Measurements from ENCODE around the gene ACOT11. TPM values are rescaled to one million over a fixed set of nuclear protein-coding genes. Genes with fewer than 3 reads are reported as not detected.

ACOT11 gene
- polyA plus RNA-seq, 1 of the 3 experiments (the other 2 are of a cell fraction) = 6.9 TPM

DNA sequence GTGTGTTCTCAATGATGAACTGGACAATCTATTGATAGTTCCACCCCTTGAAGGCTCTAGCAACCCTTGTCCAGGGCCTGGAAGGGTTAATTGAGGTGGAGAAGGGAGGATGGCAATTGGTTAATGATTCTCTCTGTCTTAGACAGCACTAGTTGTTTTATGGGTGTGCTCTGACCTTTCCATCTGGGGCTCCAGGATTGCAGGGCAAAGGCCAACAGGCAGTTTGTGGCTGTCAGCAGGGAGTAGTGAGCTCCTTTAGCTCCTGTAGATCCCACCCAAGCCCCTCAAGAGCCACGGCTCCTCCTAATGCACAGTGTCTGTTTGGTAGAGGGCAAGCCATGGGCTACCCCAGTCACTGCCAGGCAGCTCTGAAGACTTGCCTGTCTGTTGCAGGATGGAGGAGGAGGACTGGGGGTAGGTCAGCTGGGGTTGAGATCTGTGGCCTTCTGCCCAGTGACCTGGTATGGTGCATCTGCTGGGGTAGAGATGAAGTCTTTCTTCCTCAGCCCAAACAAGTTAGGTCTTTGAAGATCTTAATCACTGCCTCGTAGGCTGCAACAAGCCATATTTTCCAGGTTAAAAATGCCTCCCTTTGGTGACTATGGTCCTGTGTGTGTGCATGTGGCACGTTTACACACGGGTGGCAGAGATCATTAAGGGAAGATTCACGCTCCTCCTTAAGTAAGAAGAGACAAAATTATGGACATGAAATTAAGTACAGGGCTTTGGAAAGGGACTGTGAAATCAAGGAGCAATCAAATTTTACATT, 101.3 kb downstream of the ACOT11 start:
- Histone ChIP-seq H3K36me3 (replicated peaks in 1 of 2; ENCODE audit: control insufficient read depth in 1 of 2, insufficient read depth in 2 of 2, low read length in 1 of 2) (no peaks in the 10 kb centered on the region), H3K27ac (ENCODE audit: low read depth in 2 of 2, low read length in 1 of 2) (no peak overlapping the region), H3K27me3 (ENCODE audit: insufficient read depth) (no peaks in the 10 kb centered on the region), H3K4me1 (ENCODE audit: control insufficient read depth in 1 of 2, insufficient read depth in 2 of 2, low read depth in 1 of 2, low read length in 1 of 2) (no peaks in the 10 kb centered on the region), H3K9ac (no peak overlapping the region), H3K79me2 (ENCODE audit: insufficient read depth) (no peaks in the 10 kb centered on the region), H4K20me1 (ENCODE audit: insufficient read depth) (no peaks in the 10 kb centered on the region), H3F3A (replicated peaks; ENCODE audit: insufficient read depth) (no peaks in the 10 kb centered on the region), H3K4me3 (ENCODE audit: low read depth in 2 of 2, low read length in 1 of 2) (no peak overlapping the region), H3K9me3 (no peaks in the 10 kb centered on the region), H3K9me2 (no peaks in the 10 kb centered on the region), H3K4me2 (no peak overlapping the region), H2AFZ (ENCODE audit: low read depth) (no peak overlapping the region)
- CTCF ChIA-PET = interaction anchor here (2.5 kb wide), 1 partner anchor 101 kb away, joined by 6 read pairs; the partner anchor contains the start of gene ACOT11
- POLR2A ChIA-PET = no interaction called here
- whole genome bisulfite sequencing (ENCODE audit: low lambda C conversion rate) = 33% methylated on average over 5 of the region's 5 CpGs
- no peak for TF ChIP-seq FOXJ3 (CRISPR knock-in tag; IDR thresholded peaks at IDR 0.05)
- TF ChIP-seq, protein P1, sequence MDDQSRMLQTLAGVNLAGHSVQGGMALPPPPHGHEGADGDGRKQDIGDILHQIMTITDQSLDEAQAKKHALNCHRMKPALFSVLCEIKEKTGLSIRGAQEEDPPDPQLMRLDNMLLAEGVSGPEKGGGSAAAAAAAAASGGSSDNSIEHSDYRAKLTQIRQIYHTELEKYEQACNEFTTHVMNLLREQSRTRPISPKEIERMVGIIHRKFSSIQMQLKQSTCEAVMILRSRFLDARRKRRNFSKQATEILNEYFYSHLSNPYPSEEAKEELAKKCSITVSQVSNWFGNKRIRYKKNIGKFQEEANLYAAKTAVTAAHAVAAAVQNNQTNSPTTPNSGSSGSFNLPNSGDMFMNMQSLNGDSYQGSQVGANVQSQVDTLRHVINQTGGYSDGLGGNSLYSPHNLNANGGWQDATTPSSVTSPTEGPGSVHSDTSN (IDR thresholded peaks at IDR 0.05) = no peak
- TF ChIP-seq, protein P2, sequence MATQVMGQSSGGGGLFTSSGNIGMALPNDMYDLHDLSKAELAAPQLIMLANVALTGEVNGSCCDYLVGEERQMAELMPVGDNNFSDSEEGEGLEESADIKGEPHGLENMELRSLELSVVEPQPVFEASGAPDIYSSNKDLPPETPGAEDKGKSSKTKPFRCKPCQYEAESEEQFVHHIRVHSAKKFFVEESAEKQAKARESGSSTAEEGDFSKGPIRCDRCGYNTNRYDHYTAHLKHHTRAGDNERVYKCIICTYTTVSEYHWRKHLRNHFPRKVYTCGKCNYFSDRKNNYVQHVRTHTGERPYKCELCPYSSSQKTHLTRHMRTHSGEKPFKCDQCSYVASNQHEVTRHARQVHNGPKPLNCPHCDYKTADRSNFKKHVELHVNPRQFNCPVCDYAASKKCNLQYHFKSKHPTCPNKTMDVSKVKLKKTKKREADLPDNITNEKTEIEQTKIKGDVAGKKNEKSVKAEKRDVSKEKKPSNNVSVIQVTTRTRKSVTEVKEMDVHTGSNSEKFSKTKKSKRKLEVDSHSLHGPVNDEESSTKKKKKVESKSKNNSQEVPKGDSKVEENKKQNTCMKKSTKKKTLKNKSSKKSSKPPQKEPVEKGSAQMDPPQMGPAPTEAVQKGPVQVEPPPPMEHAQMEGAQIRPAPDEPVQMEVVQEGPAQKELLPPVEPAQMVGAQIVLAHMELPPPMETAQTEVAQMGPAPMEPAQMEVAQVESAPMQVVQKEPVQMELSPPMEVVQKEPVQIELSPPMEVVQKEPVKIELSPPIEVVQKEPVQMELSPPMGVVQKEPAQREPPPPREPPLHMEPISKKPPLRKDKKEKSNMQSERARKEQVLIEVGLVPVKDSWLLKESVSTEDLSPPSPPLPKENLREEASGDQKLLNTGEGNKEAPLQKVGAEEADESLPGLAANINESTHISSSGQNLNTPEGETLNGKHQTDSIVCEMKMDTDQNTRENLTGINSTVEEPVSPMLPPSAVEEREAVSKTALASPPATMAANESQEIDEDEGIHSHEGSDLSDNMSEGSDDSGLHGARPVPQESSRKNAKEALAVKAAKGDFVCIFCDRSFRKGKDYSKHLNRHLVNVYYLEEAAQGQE (IDR thresholded peaks at IDR 0.05; ENCODE audit: low read depth, low read length) = no peak
- no peak for TF ChIP-seq MEF2A (IDR thresholded peaks at IDR 0.05; ENCODE audit: borderline replicate concordance, low read depth)
- no peak for TF ChIP-seq JUND (IDR thresholded peaks at IDR 0.05)
- no peak for TF ChIP-seq EZH2phosphoT487 (IDR thresholded peaks at IDR 0.05; ENCODE audit: borderline replicate concordance, low read depth)
- DNase-seq = no peak

DNA sequence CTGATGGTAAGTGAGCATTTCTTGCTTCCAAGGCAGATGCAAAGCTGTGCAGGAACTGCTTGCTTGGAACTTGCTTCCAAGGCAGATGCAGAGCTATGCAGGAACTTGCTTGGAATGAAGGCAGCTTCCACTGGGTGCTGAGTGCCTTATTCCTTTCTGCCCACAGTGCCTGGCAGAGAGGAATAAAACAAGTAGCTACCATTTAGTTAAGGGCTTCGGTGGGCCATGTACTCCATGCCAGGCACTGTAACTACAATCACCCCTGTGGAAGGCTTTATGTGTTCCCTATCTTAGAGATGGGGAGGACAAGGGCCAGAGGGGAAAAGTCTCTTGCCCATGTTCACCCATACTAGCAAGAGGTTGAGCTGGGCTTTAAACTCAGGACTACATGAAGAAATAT, 101.9 kb downstream of the ACOT11 start:
- no peaks in the 10 kb centered on the region for H3F3A ChIP-seq (replicated peaks; ENCODE audit: insufficient read depth)
- H3K4me2 ChIP-seq = no peak overlapping the region
- no peak for DNase-seq
- TF ChIP-seq, protein P1 (IDR thresholded peaks at IDR 0.05) = no peak
- TF ChIP-seq ELF1 (IDR thresholded peaks at IDR 0.05) = no peak
- no peak overlapping the region for H3K27ac ChIP-seq (ENCODE audit: low read depth in 2 of 2, low read length in 1 of 2)
- POLR2A ChIA-PET = interaction anchor here (0.6 kb wide), 1 partner anchor 13 kb away, joined by 3 read pairs; no protein-coding TSS in a partner anchor
- CTCF ChIA-PET = interaction anchor here (0.7 to 2.5 kb wide), 2 partner anchors 18 to 102 kb away, joined by 3 to 6 read pairs; partner anchors contain the start of gene ACOT11
- H3K79me2 ChIP-seq (ENCODE audit: insufficient read depth) = no peaks in the 10 kb centered on the region
- WGBS (ENCODE audit: low lambda C conversion rate) = 40% methylated on average over 1 of the region's 1 CpG
- no peaks in the 10 kb centered on the region for H3K36me3 ChIP-seq (replicated peaks in 1 of 2; ENCODE audit: control insufficient read depth in 1 of 2, insufficient read depth in 2 of 2, low read length in 1 of 2)
- H3K9me2 ChIP-seq = no peaks in the 10 kb centered on the region
- no peaks in the 10 kb centered on the region for H4K20me1 ChIP-seq (ENCODE audit: insufficient read depth)
- no peaks in the 10 kb centered on the region for H3K27me3 ChIP-seq (ENCODE audit: insufficient read depth)
- no peak overlapping the region for H3K4me3 ChIP-seq (ENCODE audit: low read depth in 2 of 2, low read length in 1 of 2)
- no peak overlapping the region for H3K9ac ChIP-seq
- H2AFZ ChIP-seq (ENCODE audit: low read depth) = no peak overlapping the region
- H3K9me3 ChIP-seq = no peaks in the 10 kb centered on the region
- H3K4me1 ChIP-seq (ENCODE audit: control insufficient read depth in 1 of 2, insufficient read depth in 2 of 2, low read depth in 1 of 2, low read length in 1 of 2) = no peaks in the 10 kb centered on the region
